HG03571 (cell line): ENCODE data around the gene SYNE1.
"Not testable (repeated sequence)": the region's sequence is repeated elsewhere in the genome, so short reads cannot be mapped to it uniquely, and the experiment has no call there.

Source experiments
- ATAC-seq: cut with Tn5 transposase; IDR thresholded peaks from one replicate; pipeline ENCODE4 v1.9.1; 2021; ENCODE audit not compliant: unreplicated experiment

The SYNE1 gene

DNA sequence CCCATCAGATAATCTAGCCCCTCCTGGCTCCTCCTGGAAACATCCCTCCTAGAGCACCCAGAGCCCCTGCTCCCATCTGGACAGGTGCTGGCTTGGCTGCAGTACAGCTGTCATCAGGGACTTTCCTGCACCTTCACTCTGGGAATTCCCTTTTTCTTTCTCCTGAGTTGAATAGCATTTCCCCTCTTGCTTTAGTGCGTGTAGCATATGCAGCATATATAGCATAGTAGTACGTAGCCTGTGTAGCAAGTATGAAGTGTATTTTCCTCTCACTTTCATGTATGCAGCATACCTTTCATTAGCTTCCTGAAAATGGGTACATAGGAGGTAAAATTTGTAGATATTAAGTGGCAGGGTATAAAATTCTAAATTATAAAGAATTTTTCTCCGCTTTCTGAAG is 476.8 kb downstream of the SYNE1 start:
- peak; percentile 73 for ATAC-seq

DNA sequence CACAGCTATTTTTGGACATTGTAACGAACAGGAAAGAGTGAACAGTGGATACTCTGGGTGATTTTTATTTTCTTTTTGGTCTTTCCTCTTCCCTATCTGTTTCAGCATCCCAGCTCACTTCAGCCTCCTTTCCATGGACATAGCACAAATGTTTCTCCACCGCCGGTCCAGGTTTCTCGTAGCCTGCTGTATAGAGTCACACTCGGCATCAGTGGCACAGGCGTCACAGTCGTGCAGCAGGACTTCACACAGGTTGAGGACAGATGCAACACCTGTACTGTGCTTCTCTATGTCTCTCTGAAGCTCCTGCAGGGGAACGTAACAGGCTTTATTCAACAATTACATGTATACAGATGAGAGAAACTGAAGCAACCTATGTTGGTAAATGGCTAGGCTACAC is 481.4 kb downstream of the SYNE1 start:
- no peak for ATAC-seq

DNA sequence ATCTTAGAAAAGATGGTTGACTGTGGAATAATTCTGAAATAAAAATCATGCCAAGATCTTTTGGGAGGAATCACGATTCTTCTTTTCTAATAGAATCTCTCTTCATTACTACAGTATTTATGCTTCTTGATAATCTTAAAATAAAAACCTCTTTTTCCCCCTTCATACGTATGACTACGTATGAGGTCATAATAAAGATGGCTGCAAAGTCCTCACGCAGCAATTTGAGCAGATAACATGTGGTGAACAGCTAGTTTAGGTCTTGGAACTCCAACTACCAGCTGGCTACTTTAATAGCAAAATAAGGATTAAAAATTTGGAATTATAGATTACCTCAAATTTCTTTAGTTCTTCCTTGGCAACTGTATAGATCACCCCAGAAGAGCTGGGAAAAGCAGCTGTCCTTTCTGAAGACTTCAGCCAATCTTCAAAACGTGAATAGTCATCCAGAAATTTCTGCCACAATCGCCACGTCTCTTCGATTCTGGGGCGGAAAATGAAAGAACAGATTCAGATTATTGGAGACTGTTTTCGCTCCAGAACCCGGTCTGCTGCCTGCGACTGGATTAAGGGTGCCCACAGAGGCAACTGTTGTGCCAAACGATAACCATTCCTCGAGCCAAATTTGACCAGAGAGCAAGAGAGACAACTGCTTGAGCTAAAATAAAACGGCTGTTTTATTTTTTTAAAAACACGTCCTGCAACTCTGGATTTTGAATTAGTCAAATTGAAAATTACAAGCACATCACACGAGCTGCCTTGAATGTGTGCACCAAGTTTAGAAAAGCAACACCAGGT is 482.4 kb downstream of the SYNE1 start:
- ATAC-seq, result no peak

DNA sequence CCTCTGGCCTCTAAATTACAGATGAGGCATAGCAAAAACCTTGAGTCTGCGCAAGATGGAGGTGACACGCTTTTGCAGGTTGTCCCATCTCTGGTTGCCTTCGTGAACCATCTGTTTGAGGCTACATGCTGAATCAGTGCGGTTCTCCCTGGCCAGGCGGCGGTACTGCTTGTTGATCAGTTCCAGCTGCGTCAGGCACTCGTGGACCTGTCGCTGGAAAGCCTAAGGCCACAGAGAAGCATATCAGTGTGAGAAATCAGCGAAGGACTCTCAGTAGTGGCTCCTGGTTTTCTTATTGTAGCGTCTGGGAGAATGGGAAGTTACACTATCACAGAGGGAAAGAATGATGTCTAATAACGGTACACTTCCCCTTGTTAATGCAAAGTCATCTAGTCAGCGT is 485.2 kb downstream of the SYNE1 start:
- ATAC-seq, result no peak

DNA sequence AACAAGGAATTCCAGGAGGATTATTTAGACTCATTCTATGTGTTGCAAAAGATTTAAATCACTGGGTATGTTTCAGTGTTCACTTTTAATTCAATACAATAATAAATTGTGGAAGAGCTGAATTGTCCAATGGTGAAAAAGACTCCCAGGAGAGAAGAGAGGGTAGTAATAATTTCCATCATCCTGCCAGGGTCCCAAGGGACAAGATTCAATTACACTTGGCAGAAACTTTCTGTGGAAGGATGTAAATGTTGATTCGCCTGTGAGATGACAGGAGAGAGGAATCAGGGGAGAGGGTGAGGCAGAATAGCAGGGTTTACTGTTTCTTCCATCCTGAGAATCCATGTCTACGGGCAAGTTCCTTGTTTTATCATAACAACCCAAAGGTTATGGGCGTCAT is 487.0 kb downstream of the SYNE1 start:
- no peak for ATAC-seq

DNA sequence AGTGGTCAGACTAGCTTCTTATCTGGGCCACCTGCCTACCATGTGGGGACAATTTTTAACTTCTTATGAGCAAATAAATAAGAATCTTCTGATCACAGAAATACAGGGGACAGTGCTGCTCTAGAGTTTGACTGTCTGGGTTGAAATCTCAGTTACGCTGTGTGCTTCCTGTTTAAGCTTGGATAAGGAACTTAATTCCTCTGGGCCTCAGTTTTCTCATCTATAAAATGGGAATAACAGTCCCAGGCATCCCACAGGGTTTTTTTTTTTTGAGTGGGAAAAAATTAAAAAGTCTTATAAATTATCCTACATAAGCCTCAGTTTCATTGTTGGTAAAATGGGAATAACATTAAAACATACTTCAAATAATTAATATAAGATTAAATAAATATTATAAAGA is 488.8 kb downstream of the SYNE1 start:
- no peak for ATAC-seq

DNA sequence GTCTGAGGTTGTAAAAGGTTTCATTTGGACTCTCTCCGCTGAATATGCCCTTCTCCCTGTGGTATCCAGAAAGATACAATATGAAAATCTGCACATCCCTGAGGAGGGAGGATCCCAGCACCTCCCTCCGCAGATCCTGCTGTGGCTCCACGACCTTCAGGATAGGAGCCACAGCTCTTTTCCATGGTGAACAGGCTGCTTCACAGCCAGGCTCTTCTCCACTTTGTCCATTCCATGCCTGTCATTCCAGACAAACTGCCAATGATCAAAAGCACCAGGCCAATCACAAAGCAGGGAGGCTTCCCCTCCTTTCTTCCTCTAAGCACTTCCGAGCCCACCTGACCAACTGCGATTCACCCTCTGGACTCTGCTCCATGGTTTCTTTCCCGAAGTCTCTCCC is 489.9 kb downstream of the SYNE1 start:
- ATAC-seq, result no peak

DNA sequence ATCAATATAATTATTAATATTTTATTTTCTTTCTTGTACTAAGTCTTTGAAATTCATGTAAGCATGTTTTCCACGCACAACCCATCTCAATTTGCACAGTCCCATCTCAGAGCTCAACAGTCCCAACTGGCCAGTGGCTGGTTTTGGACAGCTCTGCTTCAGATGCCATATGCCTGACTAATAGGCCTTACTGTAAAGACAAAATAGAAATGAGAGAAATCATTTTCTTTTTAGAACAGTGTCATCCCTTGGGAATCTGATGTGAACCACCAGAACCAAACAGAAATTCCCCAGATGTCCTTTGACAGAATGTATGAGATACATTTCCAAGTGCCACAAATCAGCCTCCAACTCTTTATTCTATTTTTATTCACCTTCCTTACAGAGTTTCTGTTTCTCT is 490.8 kb downstream of the SYNE1 start:
- no peak for ATAC-seq

DNA sequence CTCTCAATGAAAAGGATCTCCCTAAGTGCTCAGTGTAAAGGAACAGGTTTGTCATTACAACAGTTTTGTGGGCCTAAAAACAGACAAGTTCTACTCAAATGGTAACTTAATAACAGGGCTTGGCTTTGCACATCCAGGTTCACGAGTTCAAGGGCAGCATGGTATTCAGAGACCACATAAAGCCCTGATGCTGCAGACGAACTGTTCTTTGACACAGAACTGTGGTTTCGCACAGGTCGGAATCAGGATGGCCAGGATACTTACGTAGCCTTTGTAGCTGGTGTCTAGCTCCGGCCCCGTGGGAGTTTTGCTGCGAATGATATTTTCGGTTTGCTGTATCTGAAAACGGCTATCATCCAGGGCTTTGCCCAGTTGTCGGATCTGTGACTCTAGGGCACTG is 493.8 kb downstream of the SYNE1 start:
- ATAC-seq, result no peak

DNA sequence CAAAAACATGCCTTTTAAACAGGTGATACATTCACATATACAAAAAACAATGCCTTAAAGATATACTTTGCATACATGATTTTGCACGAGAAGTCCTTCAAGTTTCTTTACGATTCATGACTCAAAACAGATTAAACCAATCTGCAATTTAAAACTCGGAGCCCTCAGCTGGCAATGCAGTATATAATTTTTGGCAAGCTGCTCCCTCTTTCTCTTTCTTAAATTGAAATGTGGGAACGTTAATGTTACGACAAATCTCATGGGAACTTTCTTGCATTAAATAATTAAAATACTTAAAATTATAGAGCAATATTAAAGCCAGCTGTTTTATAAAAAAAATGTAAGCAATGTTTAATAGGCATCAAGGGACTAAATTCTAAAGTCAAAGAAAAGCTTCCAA is 495.1 kb downstream of the SYNE1 start:
- no peak for ATAC-seq

DNA sequence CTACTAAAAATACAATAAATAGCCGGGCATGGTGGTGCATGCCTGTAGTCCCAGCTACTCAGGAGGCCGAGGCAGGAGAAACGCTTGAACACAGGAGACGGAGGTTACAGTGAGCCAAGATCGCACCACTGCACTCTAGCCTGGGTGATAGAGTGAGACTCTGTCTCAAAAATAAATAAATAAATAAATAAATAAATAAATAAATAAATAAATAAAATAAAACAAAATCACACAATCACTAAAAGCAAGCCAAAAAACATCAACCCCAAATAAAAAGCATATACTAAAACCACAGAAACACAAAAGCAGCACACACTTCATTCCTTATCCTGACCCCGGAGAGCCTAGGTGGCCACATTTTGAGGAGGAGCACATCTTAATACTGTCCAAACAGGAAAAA is 498.8 kb downstream of the SYNE1 start:
- ATAC-seq, result not testable (repeated sequence)

DNA sequence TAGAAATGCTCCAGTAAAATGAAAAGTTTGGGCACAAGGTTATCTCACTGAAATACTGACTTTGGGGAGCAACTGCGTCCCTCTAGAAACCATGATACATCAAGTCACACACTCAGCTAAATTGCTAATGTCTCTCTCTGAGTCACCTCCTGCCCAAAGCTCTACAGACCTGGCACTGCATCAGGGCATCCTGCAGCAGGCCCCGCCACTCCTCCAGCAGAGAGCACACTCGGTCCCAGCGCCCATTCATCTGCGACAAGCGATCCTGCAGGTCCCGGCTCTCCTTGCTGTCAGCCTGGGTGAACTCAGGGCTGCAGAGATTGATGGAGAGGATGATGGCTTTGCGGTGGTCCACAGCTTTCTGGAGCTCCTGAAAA is 500.7 kb downstream of the SYNE1 start:
- no peak for ATAC-seq

DNA sequence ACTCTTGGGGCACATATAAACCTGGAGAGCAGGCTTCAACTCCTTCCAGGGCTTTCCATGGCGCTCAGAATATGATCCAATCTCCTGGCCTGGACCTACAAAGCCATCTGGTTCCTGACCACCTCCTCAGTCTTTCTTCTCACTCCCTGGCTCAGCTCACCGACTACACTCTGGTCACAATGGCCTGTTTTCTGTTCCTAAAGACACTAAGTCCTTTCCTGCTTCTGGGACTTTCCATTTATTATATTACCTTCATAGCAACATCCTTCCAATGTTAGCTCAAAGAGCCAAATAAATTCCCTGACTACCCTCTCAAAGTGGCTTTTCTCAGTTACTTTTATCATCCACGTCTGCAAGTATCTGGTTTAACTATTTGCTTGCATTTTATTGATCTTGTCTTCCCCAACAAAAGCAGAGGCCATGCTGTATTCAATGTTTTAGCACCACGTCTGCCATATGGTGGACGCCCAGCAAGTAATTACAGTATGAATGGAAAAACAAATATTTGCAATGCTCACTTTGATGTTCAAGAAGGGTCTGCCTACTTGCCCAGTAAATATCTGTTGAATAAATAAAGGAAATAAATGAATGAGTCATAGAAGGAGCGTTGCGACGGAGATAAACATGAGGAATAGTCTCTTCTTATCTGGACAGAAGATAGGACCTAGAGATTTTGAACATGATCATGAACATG is 501.3 kb downstream of the SYNE1 start:
- ATAC-seq, result no peak

DNA sequence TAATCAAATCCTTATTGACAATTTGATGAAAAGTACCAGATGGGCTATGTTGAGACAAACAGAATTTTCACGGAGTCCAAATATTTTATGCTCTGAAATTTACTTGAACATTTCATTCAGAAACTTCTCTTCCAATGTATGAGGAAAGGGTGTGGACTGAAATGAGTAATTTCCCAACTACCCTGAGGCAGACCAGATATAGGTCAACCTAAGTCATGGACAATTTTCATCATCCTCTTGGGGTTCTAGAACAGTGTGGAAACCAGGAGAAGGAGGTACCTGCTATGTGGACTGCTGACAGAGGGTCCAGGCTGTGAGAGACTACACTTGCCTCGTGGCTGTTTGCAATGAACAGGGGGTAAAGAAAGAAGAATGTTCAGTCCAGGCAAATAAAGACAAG is 506.7 kb downstream of the SYNE1 start:
- ATAC-seq, result no peak

DNA sequence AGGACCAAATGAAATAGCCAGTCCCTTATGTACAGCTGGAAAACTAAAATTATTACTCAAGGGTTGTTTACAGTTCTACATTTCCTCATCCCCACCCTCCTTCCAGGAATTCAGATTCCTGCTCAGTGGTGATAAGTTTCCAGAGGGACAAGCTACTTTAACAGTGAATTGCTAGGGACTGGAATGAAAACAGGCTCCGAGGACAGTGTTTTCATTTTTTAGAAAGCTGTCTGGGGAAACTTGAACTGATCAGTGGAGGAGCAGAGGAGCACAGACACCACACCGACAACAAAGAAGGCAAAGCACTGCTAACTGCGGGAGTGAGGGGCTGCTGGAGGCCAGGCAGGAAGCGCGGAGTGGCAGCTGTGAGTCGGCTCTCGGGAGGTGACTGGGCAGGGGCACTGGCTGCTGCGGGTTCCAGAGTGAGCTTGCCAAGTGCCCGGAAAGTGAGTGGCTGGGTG is 507.4 kb downstream of the SYNE1 start:
- no peak for ATAC-seq

DNA sequence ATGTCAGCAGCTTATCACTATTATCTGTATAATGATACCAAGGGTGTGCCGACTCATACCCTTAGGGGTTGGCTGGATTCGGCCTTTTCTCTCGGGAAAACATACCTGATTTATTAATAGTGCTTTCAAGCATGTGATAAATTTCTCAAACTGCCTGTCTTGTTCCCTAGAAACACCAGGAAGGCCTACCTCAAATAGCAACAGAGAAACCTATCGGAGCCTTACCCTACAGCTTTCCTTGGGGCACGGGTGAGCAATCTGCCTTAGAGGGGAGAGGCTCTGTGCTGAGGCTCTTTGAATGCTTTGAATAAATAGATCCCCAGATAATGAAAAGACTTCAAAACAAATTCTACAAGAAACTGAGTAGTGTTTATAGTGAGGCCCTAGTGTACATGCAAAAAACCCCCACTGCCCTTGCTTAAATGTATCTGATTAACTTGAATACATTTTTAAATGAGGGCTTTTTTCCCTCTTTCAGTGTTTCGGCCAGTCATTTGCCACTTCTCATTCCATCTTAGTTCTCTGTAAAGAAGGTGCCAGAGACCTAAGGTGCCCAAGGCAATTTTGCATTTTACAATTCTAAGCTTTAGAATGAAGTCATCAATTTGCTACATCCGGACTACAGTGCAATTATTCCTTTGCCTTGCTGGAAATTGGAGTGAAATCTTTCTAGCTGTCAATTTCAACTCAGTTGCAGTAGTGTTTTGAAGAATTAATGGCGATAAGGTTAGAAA is 509.6 kb downstream of the SYNE1 start:
- no peak for ATAC-seq

DNA sequence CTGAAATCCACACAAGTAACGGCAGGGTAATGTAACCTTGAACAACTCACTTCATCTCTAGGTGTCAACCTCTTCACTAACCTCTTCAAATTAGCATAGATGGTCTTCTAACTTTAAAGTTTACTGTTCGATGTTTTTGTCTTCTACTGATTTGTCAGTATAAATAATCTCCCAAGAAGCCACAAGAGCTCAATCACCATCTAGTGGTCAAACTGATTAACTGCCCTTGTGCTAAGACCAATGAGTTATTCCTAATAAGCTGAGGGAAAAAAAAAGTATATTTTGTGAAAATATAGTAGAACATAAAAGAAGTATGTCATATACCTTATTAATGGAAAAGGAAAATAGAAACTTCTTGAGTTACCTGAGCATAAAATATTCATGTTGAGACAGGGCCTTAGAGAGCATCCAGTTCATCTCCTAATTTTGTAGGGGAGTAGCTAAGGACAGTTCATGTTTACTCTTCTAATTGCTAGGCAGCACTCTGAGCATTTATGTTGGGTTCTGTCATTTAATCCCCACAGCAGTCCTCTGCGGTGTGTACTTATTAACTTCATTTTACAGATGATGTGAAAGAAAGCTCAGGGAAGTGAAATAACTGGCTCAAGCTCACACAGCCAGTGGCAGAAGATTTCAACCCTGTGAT is 512.6 kb downstream of the SYNE1 start:
- no peak for ATAC-seq

DNA sequence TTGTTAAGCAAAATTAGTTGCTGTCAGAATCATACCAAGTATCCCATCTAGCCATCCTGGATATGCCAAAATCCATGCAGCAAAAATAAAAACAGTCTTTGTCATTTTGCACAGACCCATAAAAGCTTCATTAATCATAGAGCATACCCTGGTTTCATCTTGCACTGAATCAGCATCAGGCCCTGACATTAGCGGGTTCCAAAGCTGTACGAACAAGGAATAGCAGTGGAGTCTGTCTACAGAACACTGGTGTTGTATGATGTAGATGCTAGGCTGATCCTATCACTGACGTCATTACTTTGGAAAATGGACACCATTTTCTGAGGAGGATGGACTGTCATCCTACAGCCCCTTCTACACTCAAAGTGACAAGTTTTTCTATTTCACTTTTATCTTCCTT is 514.1 kb downstream of the SYNE1 start:
- ATAC-seq, result no peak

DNA sequence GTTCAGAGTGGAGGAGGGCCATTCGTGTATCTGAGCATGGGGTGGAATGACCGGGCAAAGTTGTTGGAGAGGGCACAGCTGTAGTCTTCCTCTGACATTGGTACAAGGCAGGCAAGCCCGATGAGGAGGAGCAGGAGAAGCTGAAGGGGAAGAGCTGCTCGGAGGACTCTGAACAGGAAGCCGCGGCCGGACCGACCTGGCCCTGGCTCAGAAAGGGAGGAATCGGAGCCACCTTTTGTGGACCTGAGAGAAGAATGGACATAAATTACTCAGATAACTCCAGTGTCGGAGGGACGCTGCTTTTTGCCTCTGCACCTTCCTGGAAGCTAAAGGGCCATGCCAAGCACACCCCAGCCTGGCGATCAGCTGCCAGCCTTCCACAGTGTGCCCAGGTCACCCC is 514.7 kb downstream of the SYNE1 start:
- ATAC-seq, result no peak

DNA sequence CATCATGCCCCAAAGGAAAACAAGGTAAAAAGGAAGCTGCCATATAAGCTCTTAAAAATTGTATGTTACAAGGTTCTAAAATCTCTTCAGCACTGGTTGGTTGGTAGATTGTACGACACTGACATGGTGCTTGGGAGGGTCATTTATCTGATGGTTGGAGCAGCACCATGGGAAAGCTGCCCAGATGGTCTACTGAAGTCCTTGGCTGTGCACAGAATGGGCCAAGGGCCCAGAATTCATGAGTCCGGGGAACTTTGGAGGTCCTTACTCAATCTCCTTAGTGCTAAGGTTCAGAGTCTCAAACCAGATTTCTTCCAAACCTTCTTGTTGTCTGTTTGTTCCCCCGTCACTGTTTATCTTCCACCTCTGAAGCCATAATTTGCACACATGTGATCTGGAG is 515.3 kb downstream of the SYNE1 start:
- no peak for ATAC-seq

DNA sequence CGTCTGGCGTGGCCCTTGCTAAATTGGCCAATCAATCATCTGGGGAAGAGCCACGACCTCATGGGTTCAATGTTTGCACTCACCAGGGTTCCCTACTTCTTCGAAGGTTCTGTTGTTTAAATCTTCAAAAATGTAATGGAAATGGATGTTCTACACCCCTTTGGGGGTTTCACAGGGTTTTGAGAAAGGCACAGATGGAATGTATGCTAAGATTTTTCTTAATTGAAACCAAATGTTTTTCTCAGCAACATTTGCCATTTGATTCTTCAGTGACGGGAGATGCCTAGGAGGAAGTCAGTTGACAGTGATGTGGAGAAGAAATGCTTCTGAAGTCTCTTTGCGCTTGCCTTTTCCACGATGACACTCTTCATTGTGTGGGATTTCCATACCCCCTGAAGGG is 517.3 kb downstream of the SYNE1 start:
- ATAC-seq, result no peak

DNA sequence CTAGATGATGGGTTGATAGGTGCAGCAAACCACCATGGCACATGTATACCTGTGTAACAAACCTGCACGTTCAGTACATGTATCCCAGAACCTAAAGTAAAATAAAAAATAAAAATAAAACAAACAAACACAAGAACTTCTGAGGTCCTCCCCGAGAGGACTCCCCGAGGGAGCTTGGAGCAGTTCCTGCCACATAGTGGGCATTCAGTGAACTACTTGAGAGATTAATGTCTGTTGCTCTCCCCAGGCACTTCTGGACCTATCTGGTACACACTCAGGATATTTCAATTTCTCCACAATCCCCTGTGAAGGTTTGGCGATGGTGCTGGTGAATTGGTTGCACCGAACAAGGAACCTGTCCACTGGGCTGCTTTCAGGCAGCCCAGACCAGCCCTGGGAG is 518.5 kb downstream of the SYNE1 start:
- ATAC-seq, result no peak
